Measurements from ENCODE around the gene SRL. TPM values are rescaled to one million over a fixed set of nuclear protein-coding genes. Genes with fewer than 3 reads are reported as not detected.
A peak's percentile ranks its signal among the peaks of the same experiment; 100 is the strongest.

Gene SRL
- total and polyA plus RNA-seq, 2 of the 4 experiments (the other 2 are of a cell fraction): under 0.01 to 0.14 TPM

DNA sequence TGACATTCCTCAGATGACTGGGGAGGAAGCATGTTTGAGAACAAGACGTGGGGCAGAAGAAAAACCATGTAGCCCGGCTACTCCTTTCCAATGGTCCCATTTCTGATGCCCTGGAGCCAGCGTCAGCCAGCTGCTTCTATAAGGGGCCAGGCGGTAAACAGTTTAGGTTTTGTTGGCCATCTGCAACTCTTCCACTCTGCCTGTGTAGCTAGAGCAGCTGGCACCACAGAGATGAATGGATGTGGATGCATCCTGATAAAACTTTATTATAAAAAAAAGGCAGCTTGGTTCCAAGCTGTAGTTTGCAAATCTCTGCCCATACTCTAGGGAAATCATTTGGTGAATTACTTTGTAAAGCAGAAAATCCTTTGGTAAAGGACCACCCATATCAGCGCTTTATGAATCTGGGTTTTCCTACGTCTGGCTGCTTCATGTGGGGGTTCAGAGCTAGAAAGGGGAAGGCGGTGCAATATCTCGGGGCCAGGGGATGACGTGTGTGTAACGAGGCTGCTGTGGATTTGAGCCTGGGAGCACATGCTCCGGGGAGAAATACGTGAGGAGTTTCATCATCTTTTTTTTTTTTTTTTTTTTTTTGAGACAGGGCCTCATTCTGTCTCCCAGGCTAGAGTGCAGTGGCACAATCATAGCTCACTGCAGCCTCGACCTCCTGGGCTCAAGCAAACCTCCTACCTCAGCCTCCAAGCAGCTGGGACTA lies 3.4 kb upstream of the SRL start:
- no peak overlapping the region for H3K14ac ChIP-seq (replicated peaks; ENCODE audit: low read depth, low read length)
- 0 out of 2 replicates have a peak, but pooled peaks cover 2% of the 10 kb centered on the region for H3K4me1 ChIP-seq (ENCODE audit: control insufficient read depth, insufficient read depth, low read length)
- H4K91ac ChIP-seq (ENCODE audit: insufficient read depth, low read depth, low read length): no peak overlapping the region
- no peak overlapping the region for H2BK120ac ChIP-seq (ENCODE audit: low read depth, low read length)
- no peak for TF ChIP-seq RCOR1 (IDR thresholded peaks at IDR 0.05; ENCODE audit: insufficient replicate concordance, low read length)
- TF ChIP-seq, protein P1, sequence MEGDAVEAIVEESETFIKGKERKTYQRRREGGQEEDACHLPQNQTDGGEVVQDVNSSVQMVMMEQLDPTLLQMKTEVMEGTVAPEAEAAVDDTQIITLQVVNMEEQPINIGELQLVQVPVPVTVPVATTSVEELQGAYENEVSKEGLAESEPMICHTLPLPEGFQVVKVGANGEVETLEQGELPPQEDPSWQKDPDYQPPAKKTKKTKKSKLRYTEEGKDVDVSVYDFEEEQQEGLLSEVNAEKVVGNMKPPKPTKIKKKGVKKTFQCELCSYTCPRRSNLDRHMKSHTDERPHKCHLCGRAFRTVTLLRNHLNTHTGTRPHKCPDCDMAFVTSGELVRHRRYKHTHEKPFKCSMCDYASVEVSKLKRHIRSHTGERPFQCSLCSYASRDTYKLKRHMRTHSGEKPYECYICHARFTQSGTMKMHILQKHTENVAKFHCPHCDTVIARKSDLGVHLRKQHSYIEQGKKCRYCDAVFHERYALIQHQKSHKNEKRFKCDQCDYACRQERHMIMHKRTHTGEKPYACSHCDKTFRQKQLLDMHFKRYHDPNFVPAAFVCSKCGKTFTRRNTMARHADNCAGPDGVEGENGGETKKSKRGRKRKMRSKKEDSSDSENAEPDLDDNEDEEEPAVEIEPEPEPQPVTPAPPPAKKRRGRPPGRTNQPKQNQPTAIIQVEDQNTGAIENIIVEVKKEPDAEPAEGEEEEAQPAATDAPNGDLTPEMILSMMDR (conservative IDR thresholded peaks at IDR 0.05; ENCODE audit: low read depth, low read length): no peak
- TF ChIP-seq FOS (IDR thresholded peaks at IDR 0.05; ENCODE audit: low read depth, low read length): no peak
- TF ChIP-seq POLR2A (IDR thresholded peaks at IDR 0.05; ENCODE audit: low read depth, low read length): no peak
- TF ChIP-seq SMC3 (IDR thresholded peaks at IDR 0.05; ENCODE audit: low read depth, low read length): no peak
- TF ChIP-seq, protein P2, sequence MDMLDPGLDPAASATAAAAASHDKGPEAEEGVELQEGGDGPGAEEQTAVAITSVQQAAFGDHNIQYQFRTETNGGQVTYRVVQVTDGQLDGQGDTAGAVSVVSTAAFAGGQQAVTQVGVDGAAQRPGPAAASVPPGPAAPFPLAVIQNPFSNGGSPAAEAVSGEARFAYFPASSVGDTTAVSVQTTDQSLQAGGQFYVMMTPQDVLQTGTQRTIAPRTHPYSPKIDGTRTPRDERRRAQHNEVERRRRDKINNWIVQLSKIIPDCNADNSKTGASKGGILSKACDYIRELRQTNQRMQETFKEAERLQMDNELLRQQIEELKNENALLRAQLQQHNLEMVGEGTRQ (IDR thresholded peaks at IDR 0.05; ENCODE audit: low read depth, low read length): no peak
- no peak overlapping the region for H3K4me3 ChIP-seq (ENCODE audit: insufficient read depth, low read depth, low read length)
- H3K56ac ChIP-seq (ENCODE audit: extremely low read depth, insufficient read depth, low read length): no peak overlapping the region
- DNase-seq (peak; percentile 39), ATAC-seq (ENCODE audit: low read depth) (no peak)
- 0 out of 2 replicates have a peak overlapping the region, but pooled peaks have one; percentile 5 for H2AK5ac ChIP-seq (ENCODE audit: low read depth, low read length)
- H4K8ac ChIP-seq (ENCODE audit: low read depth in 2 of 2, low read length in 2 of 2): no peak overlapping the region
- no peaks in the 10 kb centered on the region for H3K27me3 ChIP-seq (ENCODE audit: control insufficient read depth, insufficient read depth, low read length)
- no peak overlapping the region for H2BK5ac ChIP-seq (ENCODE audit: low read depth, low read length, poor library complexity, severe bottlenecking)
- H3K18ac ChIP-seq (ENCODE audit: low read depth, low read length): no peak overlapping the region
- H3K9me1 ChIP-seq (ENCODE audit: insufficient read depth, low read length): peaks cover 2% of the 10 kb centered on the region; the same call in 1 of the 2 replicates
- H3K9ac ChIP-seq (ENCODE audit: low read depth, low read length): no peak overlapping the region
- no peak overlapping the region for H3K4me2 ChIP-seq (ENCODE audit: low read depth, low read length)
- ChIA-PET POLR2A (ENCODE audit: unreplicated experiment) (no interaction called here), CTCF (interaction anchor here (1.1 kb wide), 1 partner anchor 9 kb away, joined by 3 read pairs; no protein-coding TSS in a partner anchor)
- no peaks in the 10 kb centered on the region for H3K36me3 ChIP-seq (ENCODE audit: control insufficient read depth, insufficient read depth, low read length)
- no peak overlapping the region for H4K5ac ChIP-seq (ENCODE audit: low read depth, low read length)
- H4K20me1 ChIP-seq (ENCODE audit: insufficient read depth, low read length): no peaks in the 10 kb centered on the region
- BruUV-seq (replicated peaks): no TSS peak
- H3K4ac ChIP-seq (ENCODE audit: low read depth, low read length): no peak overlapping the region
- intact Hi-C loops (cut with micrococcal nuclease) (no loop called here), in situ Hi-C loops (cut with MboI; ENCODE audit: low sequenced_read_pairs) (no loop called here), dilution Hi-C loops (cut with HindIII; ENCODE audit: low sequenced_read_pairs, unreplicated experiment) (no loop called here)
- peak overlapping the region; percentile 35 for H2AFZ ChIP-seq (replicated peaks; ENCODE audit: low read length, poor library complexity)
- H2AK9ac ChIP-seq (replicated peaks; ENCODE audit: low read depth, low read length, poor library complexity): no peak overlapping the region
- no peak overlapping the region for H2BK15ac ChIP-seq (ENCODE audit: low read depth, low read length)
- no peaks in the 10 kb centered on the region for H3K9me3 ChIP-seq (ENCODE audit: control insufficient read depth, insufficient read depth, low read length)
- no peak overlapping the region for H3K27ac ChIP-seq (ENCODE audit: insufficient read depth, low read length)
- no peak overlapping the region for H3K23ac ChIP-seq (ENCODE audit: low read depth, low read length)
- H3K79me1 ChIP-seq (ENCODE audit: low read depth in 1 of 2, low read length in 2 of 2): no peaks in the 10 kb centered on the region
- no peak overlapping the region for H2BK20ac ChIP-seq (ENCODE audit: low read depth, low read length)
- 30% methylated on average over 2 of the region's 13 CpGs; no CpG with 5 or more reads in 1 of the 2 experiments for WGBS, 2 experiments (ENCODE audit: extremely low coverage in 2 of 2, insufficient read length in 1 of 2)
